Panc1 (cell line): ENCODE measurements around the gene NMRAL1. TPM values are rescaled to one million over a fixed set of nuclear protein-coding genes. Genes with fewer than 3 reads are reported as not detected.

ENCODE experiments used
- ATAC-seq: fragments of 200-7000 bp; cut with Tn5 transposase; 2 replicates; pipeline ENCODE4 v1.9.1; 2020; ENCODE audit warnings: mild to moderate bottlenecking, moderate library complexity
- BruUV-seq: library from RNA; stranded (reverse); fragments of 400-500 nt; replicated peaks from 2 replicates; lab custom pipeline; 2021; lab: Mats Ljungman, UMichigan
- CTCF ChIA-PET: fragments of 300-600 bp; sonication (Branson Sonifier 250); formaldehyde crosslinking; loops from one replicate; lab custom pipeline; 2022; ENCODE audit warnings: antibody characterized with exemption; lab: Charles Lee
- POLR2A ChIA-PET: fragments of 300-600 bp; sonication (Branson Sonifier 250); formaldehyde crosslinking; loops from one replicate; lab custom pipeline; 2022; ENCODE audit warnings: antibody characterized with exemption; lab: Charles Lee
- DNase-seq: peaks from one replicate; pipeline ENCODE4 v3.0.0-alpha.2; 2010; ENCODE audit warnings: low read depth, low spot score
- H3K27ac ChIP-seq: 2 replicates; pipeline ENCODE4 v1.5.1; 2011; ENCODE audit warnings: mild to moderate bottlenecking, low read length, inconsistent platforms
- H3K27me3 ChIP-seq: fragments of 200-500 bp; sonication (Bioruptor generic); 2 replicates; pipeline ENCODE4 v1.6.0; 2014; ENCODE audit warnings: low read length, inconsistent platforms; ENCODE audit not compliant: control insufficient read depth, insufficient read depth
- H3K36me3 ChIP-seq: fragments of 200-500 bp; sonication (Bioruptor generic); 2 replicates; pipeline ENCODE4 v1.5.1; 2014; ENCODE audit warnings: inconsistent platforms, mild to moderate bottlenecking, low read length, moderate library complexity; ENCODE audit not compliant: control insufficient read depth, insufficient read depth
- H3K4me1 ChIP-seq: 2 replicates; pipeline ENCODE4 v1.5.1; 2011; ENCODE audit warnings: inconsistent platforms, mild to moderate bottlenecking, low read length, moderate library complexity; ENCODE audit not compliant: control insufficient read depth, insufficient read depth
- H3K4me3 ChIP-seq, 2 experiments: 2 replicates each; pipeline ENCODE4 v1.5.1; 2011 to 2012; ENCODE audit warnings: low read depth in 2 of 2, low read length in 2 of 2, mild to moderate bottlenecking in 2 of 2, inconsistent platforms in 1 of 2, moderate library complexity in 1 of 2
- H3K9me3 ChIP-seq: fragments of 200-500 bp; sonication (Bioruptor generic); 2 replicates; pipeline ENCODE4 v1.5.1; 2014; ENCODE audit warnings: low read depth, mild to moderate bottlenecking, inconsistent platforms, low read length, moderate library complexity; ENCODE audit not compliant: control insufficient read depth, insufficient read depth
- POLR2AphosphoS5 ChIP-seq: IDR thresholded peaks from 2 replicates; pipeline ENCODE4 v1.6.1; 2012; ENCODE audit warnings: mild to moderate bottlenecking, low read depth, low read length, moderate library complexity
- SIN3A ChIP-seq: IDR thresholded peaks from 2 replicates; pipeline ENCODE4 v1.6.1; 2012; ENCODE audit warnings: low read depth, mild to moderate bottlenecking, low read length, moderate library complexity, borderline replicate concordance; ENCODE audit not compliant: insufficient read depth
- TCF7L2 ChIP-seq: IDR thresholded peaks from 2 replicates; pipeline ENCODE4 v1.6.1; 2011; ENCODE audit warnings: mild to moderate bottlenecking, low read depth, low read length, inconsistent platforms
- in situ Hi-C: cut with HindIII; loops from 2 replicates; pipeline ENCODE4 v1.10.0; 2016; ENCODE audit warnings: low sequenced_read_pairs, low pct_unique_long_range_greater_than_20kb
- intact Hi-C: fragments of 100-400 bp; cut with micrococcal nuclease; formaldehyde crosslinking; loops from one replicate; pipeline ENCODE4 v1.10.0; 2022; ENCODE audit not compliant: unreplicated experiment
- total RNA-seq: library from RNA; stranded (reverse); gene quantifications from one replicate; pipeline ENCODE4 v1.2.1, GENCODE V29; 2021; ENCODE audit not compliant: unreplicated experiment
- TF ChIP-seq, protein P1 (sequence below), 2 experiments: IDR thresholded peaks; 2 replicates each; pipeline ENCODE4 v1.6.1; 2011 to 2012; ENCODE audit warnings: low read depth in 2 of 2, control low read depth in 1 of 2, low read length in 1 of 2, mild to moderate bottlenecking in 1 of 2, moderate library complexity in 1 of 2; ENCODE audit not compliant: insufficient read depth in 1 of 2
- TF ChIP-seq, protein P2 (sequence below): fragments of 450-650 bp; IDR thresholded peaks from 2 replicates; pipeline ENCODE4 v1.5.1; 2017; ENCODE audit warnings: mild to moderate bottlenecking

The NMRAL1 gene
- total RNA-seq, 1 experiment from 2014 or later, result 109 TPM

DNA sequence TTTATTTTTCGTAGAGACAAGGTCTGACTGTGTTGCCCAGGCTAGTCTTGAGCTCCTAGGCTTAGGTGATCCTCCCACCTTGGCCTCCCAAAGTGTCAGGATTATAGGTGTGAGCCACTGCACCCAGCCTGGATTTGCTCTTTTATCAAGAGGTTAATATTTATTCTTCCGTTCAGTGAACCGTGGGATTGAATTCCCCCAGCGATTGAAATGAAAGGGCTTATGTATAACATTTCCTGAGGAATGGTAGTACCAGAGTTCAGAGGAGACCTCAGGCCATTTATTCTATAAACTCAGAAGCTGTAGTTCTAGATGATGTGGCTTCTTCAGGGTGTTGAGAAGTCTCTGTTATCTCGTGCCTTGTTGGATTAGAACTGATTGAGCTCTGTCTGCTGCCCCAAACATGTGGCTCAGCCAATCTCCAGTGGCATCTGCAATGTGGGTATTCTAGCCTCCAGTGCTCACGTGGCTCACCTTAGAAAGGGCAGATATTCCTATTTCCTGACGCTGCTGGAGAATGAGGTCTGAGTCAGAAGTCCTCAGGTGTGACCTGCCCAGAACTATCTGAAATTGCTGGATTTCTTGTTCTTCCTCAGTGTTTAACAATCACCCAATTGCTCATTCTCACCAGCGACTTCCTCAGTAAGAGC is 24.2 kb upstream of the NMRAL1 start:
- POLR2A ChIA-PET, result no interaction called here
- BruUV-seq, result no TSS peak
- ATAC-seq, result no peak

DNA sequence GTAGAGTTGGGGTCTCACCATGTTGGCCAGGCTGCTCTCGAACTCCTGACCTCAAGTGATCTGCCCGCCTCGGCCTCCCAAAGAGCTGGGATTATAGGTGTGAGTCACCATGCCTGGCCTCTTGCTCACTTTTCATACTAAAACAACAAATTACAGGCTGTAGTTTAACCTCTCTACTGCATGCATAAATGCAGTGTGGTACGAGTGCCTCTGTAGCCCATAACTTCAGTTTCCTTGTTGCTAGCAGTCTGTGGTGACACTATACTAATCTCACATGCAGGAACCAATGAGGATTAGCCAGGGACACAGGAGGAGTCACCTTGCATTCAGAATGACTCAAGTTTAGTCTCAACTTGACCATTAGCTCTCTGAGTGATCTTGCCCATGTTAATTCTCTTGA is 21.9 kb upstream of the NMRAL1 start:
- in situ Hi-C loops, result no loop called here
- ChIA-PET POLR2A (interaction anchor here (0.6 kb wide), 1 partner anchor 54 kb away, joined by 4 read pairs; no protein-coding TSS in a partner anchor), CTCF (interaction anchor here (0.7 kb wide), 1 partner anchor 11 kb away, joined by 5 read pairs; no protein-coding TSS in a partner anchor)
- no TSS peak for BruUV-seq
- Histone ChIP-seq H3K36me3 (no peaks in the 10 kb centered on the region), H3K9me3 (no peaks in the 10 kb centered on the region), H3K27me3 (no peaks in the 10 kb centered on the region), H3K4me1 (peaks cover 26% of the 10 kb centered on the region), H3K4me3 (no peak overlapping the region), H3K27ac (no peak overlapping the region)
- DNase-seq (no peak), ATAC-seq (peak; percentile 14; the same call in 1 of the 2 replicates)
- no peak for TF ChIP-seq POLR2AphosphoS5
- TF ChIP-seq, protein P1, sequence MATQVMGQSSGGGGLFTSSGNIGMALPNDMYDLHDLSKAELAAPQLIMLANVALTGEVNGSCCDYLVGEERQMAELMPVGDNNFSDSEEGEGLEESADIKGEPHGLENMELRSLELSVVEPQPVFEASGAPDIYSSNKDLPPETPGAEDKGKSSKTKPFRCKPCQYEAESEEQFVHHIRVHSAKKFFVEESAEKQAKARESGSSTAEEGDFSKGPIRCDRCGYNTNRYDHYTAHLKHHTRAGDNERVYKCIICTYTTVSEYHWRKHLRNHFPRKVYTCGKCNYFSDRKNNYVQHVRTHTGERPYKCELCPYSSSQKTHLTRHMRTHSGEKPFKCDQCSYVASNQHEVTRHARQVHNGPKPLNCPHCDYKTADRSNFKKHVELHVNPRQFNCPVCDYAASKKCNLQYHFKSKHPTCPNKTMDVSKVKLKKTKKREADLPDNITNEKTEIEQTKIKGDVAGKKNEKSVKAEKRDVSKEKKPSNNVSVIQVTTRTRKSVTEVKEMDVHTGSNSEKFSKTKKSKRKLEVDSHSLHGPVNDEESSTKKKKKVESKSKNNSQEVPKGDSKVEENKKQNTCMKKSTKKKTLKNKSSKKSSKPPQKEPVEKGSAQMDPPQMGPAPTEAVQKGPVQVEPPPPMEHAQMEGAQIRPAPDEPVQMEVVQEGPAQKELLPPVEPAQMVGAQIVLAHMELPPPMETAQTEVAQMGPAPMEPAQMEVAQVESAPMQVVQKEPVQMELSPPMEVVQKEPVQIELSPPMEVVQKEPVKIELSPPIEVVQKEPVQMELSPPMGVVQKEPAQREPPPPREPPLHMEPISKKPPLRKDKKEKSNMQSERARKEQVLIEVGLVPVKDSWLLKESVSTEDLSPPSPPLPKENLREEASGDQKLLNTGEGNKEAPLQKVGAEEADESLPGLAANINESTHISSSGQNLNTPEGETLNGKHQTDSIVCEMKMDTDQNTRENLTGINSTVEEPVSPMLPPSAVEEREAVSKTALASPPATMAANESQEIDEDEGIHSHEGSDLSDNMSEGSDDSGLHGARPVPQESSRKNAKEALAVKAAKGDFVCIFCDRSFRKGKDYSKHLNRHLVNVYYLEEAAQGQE (IDR thresholded peaks at IDR 0.05; ENCODE audit: insufficient read depth in 1 of 2, low read depth in 2 of 2, low read length in 1 of 2), result no peak
- no peak for TF ChIP-seq SIN3A
- no peak for TF ChIP-seq TCF7L2
- TF ChIP-seq, protein P2, sequence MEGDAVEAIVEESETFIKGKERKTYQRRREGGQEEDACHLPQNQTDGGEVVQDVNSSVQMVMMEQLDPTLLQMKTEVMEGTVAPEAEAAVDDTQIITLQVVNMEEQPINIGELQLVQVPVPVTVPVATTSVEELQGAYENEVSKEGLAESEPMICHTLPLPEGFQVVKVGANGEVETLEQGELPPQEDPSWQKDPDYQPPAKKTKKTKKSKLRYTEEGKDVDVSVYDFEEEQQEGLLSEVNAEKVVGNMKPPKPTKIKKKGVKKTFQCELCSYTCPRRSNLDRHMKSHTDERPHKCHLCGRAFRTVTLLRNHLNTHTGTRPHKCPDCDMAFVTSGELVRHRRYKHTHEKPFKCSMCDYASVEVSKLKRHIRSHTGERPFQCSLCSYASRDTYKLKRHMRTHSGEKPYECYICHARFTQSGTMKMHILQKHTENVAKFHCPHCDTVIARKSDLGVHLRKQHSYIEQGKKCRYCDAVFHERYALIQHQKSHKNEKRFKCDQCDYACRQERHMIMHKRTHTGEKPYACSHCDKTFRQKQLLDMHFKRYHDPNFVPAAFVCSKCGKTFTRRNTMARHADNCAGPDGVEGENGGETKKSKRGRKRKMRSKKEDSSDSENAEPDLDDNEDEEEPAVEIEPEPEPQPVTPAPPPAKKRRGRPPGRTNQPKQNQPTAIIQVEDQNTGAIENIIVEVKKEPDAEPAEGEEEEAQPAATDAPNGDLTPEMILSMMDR, result no peak
- intact Hi-C loops, result no loop called here

More for the DNA sequence above, 24.2 kb upstream of the NMRAL1 start:
- Histone ChIP-seq H3K36me3 (no peaks in the 10 kb centered on the region), H3K9me3 (no peaks in the 10 kb centered on the region), H3K27me3 (no peaks in the 10 kb centered on the region), H3K4me3 (no peak overlapping the region), H3K27ac (no peak overlapping the region), H3K4me1 (peaks cover 30% of the 10 kb centered on the region)
- CTCF ChIA-PET, result no interaction called here
- intact Hi-C loops (no loop called here), in situ Hi-C loops (no loop called here)
- no peak for TF ChIP-seq TCF7L2
- TF ChIP-seq, protein P2, result no peak
- TF ChIP-seq SIN3A, result no peak
- TF ChIP-seq, protein P1 (IDR thresholded peaks at IDR 0.05; ENCODE audit: insufficient read depth in 1 of 2, low read depth in 2 of 2, low read length in 1 of 2), result no peak
- no peak for TF ChIP-seq POLR2AphosphoS5
- no peak for DNase-seq
